Progenitor cell of endocrine pancreas (in vitro differentiated cells): ENCODE data around the gene TRPM2. TPM values are rescaled to one million over a fixed set of nuclear protein-coding genes. Genes with fewer than 3 reads are reported as not detected.
"Not testable (repeated sequence)": the region's sequence is repeated elsewhere in the genome, so short reads cannot be mapped to it uniquely, and the experiment has no call there.

Source experiments
- DNase-seq: peaks from one replicate; pipeline ENCODE4 v3.0.0; 2021; ENCODE audit warnings: low spot score; ENCODE audit not compliant: unreplicated experiment
- H3K27ac Mint-ChIP-seq: 2 replicates; pipeline ENCODE4 v1.8.0; 2021; ENCODE audit warnings: mild to moderate bottlenecking, moderate library complexity, mixed read lengths
- H3K27me3 Mint-ChIP-seq: 2 replicates; pipeline ENCODE4 v1.8.0; 2021; ENCODE audit warnings: mixed read lengths
- H3K36me3 Mint-ChIP-seq: 2 replicates; pipeline ENCODE4 v1.8.0; 2022; ENCODE audit warnings: mixed read lengths; ENCODE audit not compliant: insufficient read depth
- H3K4me1 Mint-ChIP-seq: 2 replicates; pipeline ENCODE4 v1.8.0; 2021; ENCODE audit warnings: low read depth, mixed read lengths
- H3K4me3 Mint-ChIP-seq: 2 replicates; pipeline ENCODE4 v1.8.0; 2021; ENCODE audit warnings: low read depth, mild to moderate bottlenecking, moderate library complexity, mixed read lengths
- H3K9me3 Mint-ChIP-seq: 2 replicates; pipeline ENCODE4 v1.8.0; 2021; ENCODE audit warnings: low read depth, mixed read lengths
- CTCF ChIP-seq: fragments of 200-600 bp; sonication (generic); IDR thresholded peaks from one replicate; pipeline ENCODE4 v1.5.0; 2021; ENCODE audit warnings: antibody characterized with exemption, mild to moderate bottlenecking; ENCODE audit not compliant: unreplicated experiment
- total RNA-seq: library from RNA; stranded (reverse); gene quantifications from 2 replicates; pipeline ENCODE4 v1.2.1, GENCODE V29; 2021

TRPM2 gene
- total RNA-seq, 1 donor from 2014 or later, result 0.17 TPM

GRCh38 chr21:44402323-44403105 lies 49.1 kb downstream of the TRPM2 start:
- H3K4me3 Mint-ChIP-seq, result no peak overlapping the region
- DNase-seq, result no peak
- no peaks in the 10 kb centered on the region for H3K4me1 Mint-ChIP-seq
- no peak for TF ChIP-seq CTCF
- H3K27me3 Mint-ChIP-seq, result peaks cover 3% of the 10 kb centered on the region
- peaks cover 2% of the 10 kb centered on the region for H3K36me3 Mint-ChIP-seq
- H3K9me3 Mint-ChIP-seq, result no peaks in the 10 kb centered on the region
- H3K27ac Mint-ChIP-seq, result no peak overlapping the region

- no peak for TF ChIP-seq CTCF
- peaks cover 2% of the 10 kb centered on the region for H3K36me3 Mint-ChIP-seq
- no peak overlapping the region for H3K27ac Mint-ChIP-seq
- DNase-seq, result no peak
- H3K4me1 Mint-ChIP-seq, result no peaks in the 10 kb centered on the region
- peaks cover 1% of the 10 kb centered on the region for H3K9me3 Mint-ChIP-seq
- H3K4me3 Mint-ChIP-seq, result no peak overlapping the region
- peaks cover 3% of the 10 kb centered on the region for H3K27me3 Mint-ChIP-seq
Observed at GRCh38 chr21:44403106-44404020, 49.9 kb downstream of the TRPM2 start.

GRCh38 chr21:44404482-44404881 lies 51.1 kb downstream of the TRPM2 start:
- not testable (repeated sequence) for H3K27ac Mint-ChIP-seq, H3K9me3 Mint-ChIP-seq, H3K36me3 Mint-ChIP-seq, DNase-seq, H3K27me3 Mint-ChIP-seq, H3K4me1 Mint-ChIP-seq, H3K4me3 Mint-ChIP-seq

- H3K4me3 Mint-ChIP-seq, result no peak overlapping the region
- peaks cover 3% of the 10 kb centered on the region for H3K27me3 Mint-ChIP-seq
- H3K27ac Mint-ChIP-seq, result no peak overlapping the region
- peaks cover 11% of the 10 kb centered on the region for H3K9me3 Mint-ChIP-seq
- no peaks in the 10 kb centered on the region for H3K4me1 Mint-ChIP-seq
- peaks cover 2% of the 10 kb centered on the region for H3K36me3 Mint-ChIP-seq
- DNase-seq, result no peak
- no peak for TF ChIP-seq CTCF
Observed at GRCh38 chr21:44405091-44405947, 51.9 kb downstream of the TRPM2 start.

- no peaks in the 10 kb centered on the region for H3K4me1 Mint-ChIP-seq
- no peak overlapping the region for H3K4me3 Mint-ChIP-seq
- peaks cover 11% of the 10 kb centered on the region for H3K9me3 Mint-ChIP-seq
- H3K27me3 Mint-ChIP-seq, result peaks cover 3% of the 10 kb centered on the region
- H3K27ac Mint-ChIP-seq, result no peak overlapping the region
- no peak for TF ChIP-seq CTCF
- no peak for DNase-seq
- peaks cover 2% of the 10 kb centered on the region for H3K36me3 Mint-ChIP-seq
Observed at GRCh38 chr21:44405948-44406872, 52.8 kb downstream of the TRPM2 start.
